H1 (cell line): ENCODE measurements around the gene TGM3. TPM values are rescaled to one million over a fixed set of nuclear protein-coding genes. Genes with fewer than 3 reads are reported as not detected.
A peak's percentile ranks its signal among the peaks of the same experiment; 100 is the strongest.

Source experiments
- CTCF ChIA-PET: fragments of 300-600 bp; sonication (Branson Sonifier 250); formaldehyde crosslinking; loops from one replicate; lab custom pipeline; 2021; ENCODE audit not compliant: partially characterized antibody; lab: Charles Lee
- POLR2A ChIA-PET: fragments of 300-600 bp; sonication (Branson Sonifier 250); formaldehyde crosslinking; loops from one replicate; lab custom pipeline; 2021; ENCODE audit warnings: inconsistent platforms; ENCODE audit not compliant: partially characterized antibody; lab: Charles Lee
- DNase-seq, 2 experiments: peaks; one replicate each; pipeline versions ENCODE4 v3.0.0 to v3.0.0-alpha.2; 2010 to 2022; ENCODE audit warnings: low spot score in 2 of 2, low read depth in 1 of 2, mixed read lengths in 1 of 2
- FAIRE-seq: peaks from 2 replicates; lab custom pipeline; 2011; peaks lifted over from hg19 to GRCh38; lab: Jason Lieb, UNC
- H2AFZ ChIP-seq: 2 replicates; pipeline ENCODE4 v1.8.1; 2012; ENCODE audit warnings: low read length, inconsistent platforms
- H2AK5ac ChIP-seq: 2 replicates; pipeline ENCODE4 v1.6.1; 2013; ENCODE audit warnings: low read depth, low read length
- H2BK120ac ChIP-seq: replicated peaks from 2 replicates; pipeline ENCODE3; 2013; ENCODE audit warnings: low read depth, low read length, inconsistent platforms
- H2BK12ac ChIP-seq: 2 replicates; pipeline ENCODE4 v1.6.1; 2013; ENCODE audit warnings: low read depth, low read length
- H2BK15ac ChIP-seq: 2 replicates; pipeline ENCODE4 v1.6.1; 2013; ENCODE audit warnings: low read length
- H2BK20ac ChIP-seq: 2 replicates; pipeline ENCODE4 v1.6.1; 2013; ENCODE audit warnings: low read length
- H2BK5ac ChIP-seq: 2 replicates; pipeline ENCODE4 v1.6.1; 2013; ENCODE audit warnings: low read depth, low read length
- H3K14ac ChIP-seq: 2 replicates; pipeline ENCODE4 v1.6.1; 2013; ENCODE audit warnings: inconsistent platforms; ENCODE audit not compliant: insufficient read length
- H3K18ac ChIP-seq: 2 replicates; pipeline ENCODE4 v1.6.1; 2013; ENCODE audit warnings: low read length; ENCODE audit errors: extremely low read depth
- H3K23ac ChIP-seq: 2 replicates; pipeline ENCODE4 v1.6.1; 2013; ENCODE audit warnings: inconsistent platforms; ENCODE audit not compliant: insufficient read length
- H3K23me2 ChIP-seq: 2 replicates; pipeline ENCODE4 v1.6.1; 2013; ENCODE audit warnings: low read depth, low read length
- H3K27ac ChIP-seq: 2 replicates; pipeline ENCODE4 v1.6.1; 2011; ENCODE audit warnings: low read depth, low read length, inconsistent platforms
- H3K27me3 ChIP-seq, 4 experiments: replicated peaks in 1 of 4; 1 replicate in 1 of 4; 2 replicates in 3 of 4; pipeline versions ENCODE4 v1.6.1 to v1.8.1; 2011 to 2013; ENCODE audit warnings: low read length in 3 of 4, mild to moderate bottlenecking in 3 of 4, inconsistent platforms in 2 of 4, mixed read lengths in 2 of 4, moderate library complexity in 1 of 4; ENCODE audit not compliant: control insufficient read depth in 3 of 4, insufficient read depth in 3 of 4; ENCODE audit errors: extremely low read depth in 1 of 4
- H3K36me3 ChIP-seq, 4 experiments: 2 replicates each; pipeline versions ENCODE4 v1.6.1 to v1.8.1; 2011 to 2013; ENCODE audit warnings: mild to moderate bottlenecking in 4 of 4, low read length in 3 of 4, moderate library complexity in 2 of 4, control low read depth in 1 of 4, inconsistent platforms in 1 of 4; ENCODE audit not compliant: insufficient read depth in 4 of 4, control insufficient read depth in 2 of 4
- H3K4ac ChIP-seq: replicated peaks from 2 replicates; pipeline ENCODE3; 2013; ENCODE audit warnings: low read length, low read depth, mixed read lengths, inconsistent platforms; ENCODE audit not compliant: insufficient read length
- H3K4me1 ChIP-seq, 4 experiments: replicated peaks in 1 of 4; 1 replicate in 1 of 4; 2 replicates in 3 of 4; pipeline versions ENCODE4 v1.6.1 to v1.8.1; 2011 to 2013; ENCODE audit warnings: low read length in 3 of 4, inconsistent platforms in 2 of 4, mixed read lengths in 1 of 4; ENCODE audit not compliant: insufficient read depth in 4 of 4, control insufficient read depth in 3 of 4
- H3K4me2 ChIP-seq, 2 experiments: 2 replicates each; pipeline versions ENCODE4 v1.6.1 to v1.8.1; 2011 to 2013; ENCODE audit warnings: low read depth in 2 of 2, low read length in 2 of 2, control low read depth in 1 of 2, inconsistent platforms in 1 of 2, mild to moderate bottlenecking in 1 of 2; ENCODE audit not compliant: insufficient read depth in 1 of 2
- H3K4me3 ChIP-seq, 4 experiments: fragments of 200-600, 300-600 bp in 1 of 4; sonication (generic), shearing (Covaris generic), sonication (Bioruptor Twin) in 1 of 4; 2 replicates each; pipeline versions ENCODE4 v1.5.1 to v1.8.1; 2011 to 2016; ENCODE audit warnings: low read length in 4 of 4, low read depth in 3 of 4, control low read depth in 2 of 4, inconsistent platforms in 2 of 4, mild to moderate bottlenecking in 2 of 4, mixed read lengths in 1 of 4, moderate library complexity in 1 of 4; ENCODE audit not compliant: insufficient read depth in 2 of 4; ENCODE audit errors: extremely low read depth in 1 of 4
- H3K56ac ChIP-seq: replicated peaks from 2 replicates; pipeline ENCODE3; 2013; ENCODE audit warnings: low read depth, mild to moderate bottlenecking, mixed read lengths, low read length, inconsistent platforms; ENCODE audit not compliant: insufficient read length
- H3K79me1 ChIP-seq: 2 replicates; pipeline ENCODE4 v1.6.1; 2013; ENCODE audit warnings: low read depth, low read length, control low read depth
- H3K79me2 ChIP-seq, 2 experiments: 2 replicates each; pipeline versions ENCODE4 v1.6.1 to v1.8.1; 2012 to 2013; ENCODE audit warnings: low read length in 2 of 2, mild to moderate bottlenecking in 2 of 2, inconsistent platforms in 1 of 2; ENCODE audit not compliant: insufficient read depth in 2 of 2, control insufficient read depth in 1 of 2
- H3K9ac ChIP-seq, 4 experiments: replicated peaks in 1 of 4; 1 replicate in 1 of 4; 2 replicates in 3 of 4; pipeline versions ENCODE4 v1.6.1 to v1.8.1; 2011 to 2013; ENCODE audit warnings: low read depth in 3 of 4, low read length in 3 of 4, control low read depth in 2 of 4, mild to moderate bottlenecking in 2 of 4, moderate library complexity in 2 of 4, inconsistent platforms in 1 of 4; ENCODE audit errors: extremely low read depth in 1 of 4
- H3K9me3 ChIP-seq, 2 experiments: 2 replicates each; pipeline versions ENCODE4 v1.6.1 to v1.8.1; 2012 to 2013; ENCODE audit warnings: mild to moderate bottlenecking in 2 of 2, moderate library complexity in 2 of 2, control low read depth in 1 of 2, inconsistent platforms in 1 of 2, low read depth in 1 of 2, low read length in 1 of 2, mixed read lengths in 1 of 2; ENCODE audit not compliant: insufficient read depth in 2 of 2
- H4K20me1 ChIP-seq, 2 experiments: replicated peaks in 1 of 2; 2 replicates each; pipeline versions ENCODE3 to v1.8.1; 2011 to 2013; ENCODE audit warnings: inconsistent platforms in 2 of 2, low read length in 2 of 2, mild to moderate bottlenecking in 1 of 2; ENCODE audit not compliant: insufficient read depth in 2 of 2, control insufficient read depth in 1 of 2
- H4K5ac ChIP-seq: 2 replicates; pipeline ENCODE4 v1.6.1; 2013; ENCODE audit warnings: low read length, low read depth, mixed read lengths, inconsistent platforms; ENCODE audit not compliant: insufficient read length
- H4K8ac ChIP-seq: 2 replicates; pipeline ENCODE4 v1.8.0; 2013; ENCODE audit warnings: mild to moderate bottlenecking, moderate library complexity, low read length, inconsistent platforms; ENCODE audit not compliant: insufficient read depth; ENCODE audit errors: extremely low read depth
- H4K91ac ChIP-seq: replicated peaks from 2 replicates; pipeline ENCODE3; 2013; ENCODE audit warnings: low read length, mixed read lengths, inconsistent platforms; ENCODE audit not compliant: insufficient read length
- CBX5 ChIP-seq: fragments of 300-800, 300-1000 bp; sonication (generic); IDR thresholded peaks from 2 replicates; pipeline ENCODE4 v1.7.1; 2016; ENCODE audit warnings: antibody characterized with exemption, low read length, low read depth
- CBX8 ChIP-seq: fragments of 300-800, 300-1000 bp; sonication (generic); IDR thresholded peaks from 2 replicates; pipeline ENCODE4 v1.7.1; 2016; ENCODE audit warnings: low read depth, low read length, borderline replicate concordance
- CTBP2 ChIP-seq: IDR thresholded peaks from 2 replicates; pipeline ENCODE4 v1.7.0; 2011; ENCODE audit warnings: borderline replicate concordance, mild to moderate bottlenecking, moderate library complexity, mixed read lengths, low read length; ENCODE audit not compliant: insufficient read depth, insufficient read length
- EGR1 ChIP-seq: IDR thresholded peaks from 2 replicates; pipeline ENCODE4 v1.6.1; 2011; ENCODE audit warnings: low read depth, low read length, borderline replicate concordance
- FOSL1 ChIP-seq: IDR thresholded peaks from 2 replicates; pipeline ENCODE4 v1.6.1; 2011; ENCODE audit warnings: mild to moderate bottlenecking, low read depth, low read length, moderate library complexity; ENCODE audit not compliant: insufficient read depth
- MAFK ChIP-seq: IDR thresholded peaks from 2 replicates; pipeline ENCODE4 v1.6.1; 2012; ENCODE audit warnings: low read depth, mild to moderate bottlenecking, improper control_type of control experiment, low read length
- NRF1 ChIP-seq: IDR thresholded peaks from 2 replicates; pipeline ENCODE4 v1.6.1; 2011; ENCODE audit warnings: mild to moderate bottlenecking, low read depth, low read length, improper control_type of control experiment
- RBBP5 ChIP-seq: IDR thresholded peaks from 2 replicates; pipeline ENCODE4 v1.7.1; 2012; ENCODE audit warnings: low read depth, mild to moderate bottlenecking, inconsistent platforms, low read length, moderate library complexity, borderline replicate concordance
- RXRA ChIP-seq: IDR thresholded peaks from 2 replicates; pipeline ENCODE4 v1.6.1; 2011; ENCODE audit warnings: low read depth, mild to moderate bottlenecking, low read length, moderate library complexity; ENCODE audit not compliant: insufficient read depth
- SIX5 ChIP-seq: IDR thresholded peaks from 2 replicates; pipeline ENCODE4 v1.6.1; 2011; ENCODE audit warnings: mild to moderate bottlenecking, low read depth, low read length
- SP1 ChIP-seq: IDR thresholded peaks from 2 replicates; pipeline ENCODE4 v1.6.1; 2011; ENCODE audit warnings: low read depth, low read length
- SUZ12 ChIP-seq: fragments of 200-600 bp; sonication (generic); IDR thresholded peaks from 2 replicates; pipeline ENCODE4 v1.6.1; 2012; ENCODE audit warnings: mild to moderate bottlenecking, inconsistent platforms, low read length, moderate library complexity, mixed read lengths
- TAF1 ChIP-seq: IDR thresholded peaks from 2 replicates; pipeline ENCODE4 v1.6.1; 2011; ENCODE audit warnings: mild to moderate bottlenecking, low read depth, low read length
- YY1 ChIP-seq: IDR thresholded peaks from 2 replicates; pipeline ENCODE4 v1.6.1; 2011; ENCODE audit warnings: low read depth, mild to moderate bottlenecking, low read length
- WGBS, 2 experiments: shearing (Covaris generic) in 1 of 2; methylation state at CpG; one replicate each; pipeline versions ENCODE4 v1.1.6 to v1.1.7; 2013 to 2015; ENCODE audit warnings: low lambda C conversion rate in 2 of 2, mixed read lengths in 2 of 2, inconsistent platforms in 1 of 2, low coverage in 1 of 2, missing lambda C conversion rate in 1 of 2; ENCODE audit not compliant: insufficient replicate concordance in 2 of 2, insufficient coverage in 1 of 2, insufficient read length in 1 of 2; ENCODE audit errors: extremely low coverage in 1 of 2, missing lambda C conversion rate in 1 of 2; 5-methylcytosine and 5-hydroxymethylcytosine counted together
- polyA plus RNA-seq, 7 experiments: library from polyadenylated mRNA; depleted of rRNA in 3 of 7; stranded (reverse) in 5 of 7; unstranded in 2 of 7; fragments of >200 nt in 5 of 7; fragments of 200-250 nt in 2 of 7; gene quantifications; 1 replicate in 5 of 7; 2 replicates in 1 of 7; 4 replicates in 1 of 7; pipeline versions ENCODE4 v1.2.1 to v1.2.3, GENCODE V29; 2011 to 2013; ENCODE audit warnings: missing spikeins in 2 of 7, mixed read lengths in 2 of 7
- total RNA-seq: library from RNA; stranded (reverse); fragmentation: NEBNext Ultra II Directional; extraction: Animal tissue kit (Norgen Biotek cat#: 25700); gene quantifications from 2 replicates; pipeline ENCODE4 v1.2.1, GENCODE V29; 2021

TGM3 gene
- total and polyA plus RNA-seq, 2 of the 8 experiments (the other 6 are each of a cell fraction or from before 2014, with no cell fraction given): 0.12 TPM; not detected in 1

DNA sequence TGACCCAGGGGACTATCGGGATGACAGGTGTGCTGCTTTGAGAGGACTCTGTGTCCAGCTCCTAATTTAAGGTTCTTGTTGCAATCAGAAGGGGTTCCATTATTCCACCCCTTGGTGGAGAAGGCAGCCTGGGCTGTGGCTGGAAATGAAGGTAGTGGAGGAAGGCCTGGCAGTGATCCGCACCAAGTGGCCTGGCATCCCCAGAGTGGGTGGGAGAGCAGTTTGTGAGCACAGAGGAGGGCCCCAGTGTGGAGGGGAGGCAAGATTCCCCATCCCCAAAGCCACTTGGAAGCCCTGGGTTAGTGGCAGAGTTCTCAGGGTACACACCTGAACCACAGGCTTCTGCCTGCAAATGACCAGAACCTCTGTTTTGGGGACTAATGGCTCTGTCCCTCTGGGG, 2.3 kb downstream of the TGM3 start:
- 87% methylated on average over 2 of the region's 2 CpGs; no CpG with 5 or more reads in 1 of the 2 experiments for WGBS, 2 experiments

More for the DNA sequence above, 2.3 kb downstream of the TGM3 start:
- H3K27me3 ChIP-seq: no peaks in the 10 kb centered on the region; a peak in 1 of 7 replicates
- H2BK5ac ChIP-seq: peak overlapping the region; percentile 35; the same call in 1 of the 2 replicates
- no peak overlapping the region for H3K23ac ChIP-seq
- H4K91ac ChIP-seq: no peak overlapping the region
- FAIRE-seq (no peak), DNase-seq (no peak)
- H3K36me3 ChIP-seq: no peaks in the 10 kb centered on the region
- H4K20me1 ChIP-seq: no peaks in the 10 kb centered on the region
- no peak for TF ChIP-seq YY1
- TF ChIP-seq TAF1: no peak
- no peak for TF ChIP-seq RXRA
- TF ChIP-seq SIX5: no peak
- no peak for TF ChIP-seq CTBP2
- TF ChIP-seq MAFK: no peak
- no peak for TF ChIP-seq RBBP5
- TF ChIP-seq SUZ12: no peak
- no peak for TF ChIP-seq NRF1
- no peak for TF ChIP-seq CBX8
- no peak for TF ChIP-seq CBX5
- no peak for TF ChIP-seq SP1
- TF ChIP-seq FOSL1: no peak
- no peak for TF ChIP-seq EGR1
- no peak overlapping the region for H4K8ac ChIP-seq
- H3K23me2 ChIP-seq: no peaks in the 10 kb centered on the region
- H2AK5ac ChIP-seq: no peak overlapping the region
- no peak overlapping the region for H2BK20ac ChIP-seq
- H3K27ac ChIP-seq: no peak overlapping the region
- no peaks in the 10 kb centered on the region for H3K79me1 ChIP-seq
- H2BK15ac ChIP-seq: no peak overlapping the region
- no peak overlapping the region for H3K4ac ChIP-seq
- ChIA-PET CTCF (interaction anchor here (1.1 to 2.1 kb wide), 6 partner anchors 8 to 89 kb away, joined by 3 to 6 read pairs (median 4); no protein-coding TSS in a partner anchor), POLR2A (no interaction called here)
- H2BK12ac ChIP-seq: no peak overlapping the region
- H2AFZ ChIP-seq: no peak overlapping the region
- H3K79me2 ChIP-seq: no peaks in the 10 kb centered on the region
- no peak overlapping the region for H3K4me3 ChIP-seq
- peaks cover 7 to 16% (median 9%) of the 10 kb centered on the region in 4 experiments for H3K4me1 ChIP-seq
- no peak overlapping the region for H3K18ac ChIP-seq
- H3K9ac ChIP-seq: no peak overlapping the region
- H3K4me2 ChIP-seq: no peak overlapping the region
- H2BK120ac ChIP-seq: no peak overlapping the region
- no peak overlapping the region for H4K5ac ChIP-seq
- H3K14ac ChIP-seq: no peak overlapping the region
- H3K56ac ChIP-seq: no peak overlapping the region
- no peaks in the 10 kb centered on the region for H3K9me3 ChIP-seq
